Type B pancreatic cell (in vitro differentiated cells): ENCODE results near the gene POLN. TPM values are rescaled to one million over a fixed set of nuclear protein-coding genes. Genes with fewer than 3 reads are reported as not detected.

Source experiments
- DNase-seq: peaks from one replicate; pipeline ENCODE4 v3.0.0; 2021; ENCODE audit warnings: mixed read lengths; ENCODE audit not compliant: unreplicated experiment; ENCODE audit errors: extremely low spot score
- H3K27ac Mint-ChIP-seq: 2 replicates; pipeline ENCODE4 v1.8.0; 2021; ENCODE audit warnings: mild to moderate bottlenecking, mixed read lengths
- H3K27me3 Mint-ChIP-seq: 2 replicates; pipeline ENCODE4 v1.8.0; 2021; ENCODE audit warnings: mixed read lengths
- H3K36me3 Mint-ChIP-seq: 2 replicates; pipeline ENCODE4 v1.8.0; 2021; ENCODE audit warnings: mixed read lengths
- H3K4me1 Mint-ChIP-seq: one replicate; pipeline ENCODE4 v1.8.0; 2021; ENCODE audit warnings: mixed read lengths; ENCODE audit not compliant: unreplicated experiment
- H3K4me3 Mint-ChIP-seq: 2 replicates; pipeline ENCODE4 v1.8.0; 2021; ENCODE audit warnings: mild to moderate bottlenecking, mixed read lengths
- H3K9me3 Mint-ChIP-seq: 2 replicates; pipeline ENCODE4 v1.8.0; 2021; ENCODE audit warnings: mixed read lengths
- CTCF ChIP-seq: fragments of 200-600 bp; sonication (generic); conservative IDR thresholded peaks from 2 replicates; pipeline ENCODE4 v1.5.0; 2021; ENCODE audit warnings: antibody characterized with exemption, mild to moderate bottlenecking
- total RNA-seq: library from RNA; stranded (reverse); gene quantifications from 2 replicates; pipeline ENCODE4 v1.2.1, GENCODE V29; 2021; ENCODE audit warnings: low replicate concordance

POLN gene
- total RNA-seq, 1 donor from 2014 or later: 4.1 TPM

DNA sequence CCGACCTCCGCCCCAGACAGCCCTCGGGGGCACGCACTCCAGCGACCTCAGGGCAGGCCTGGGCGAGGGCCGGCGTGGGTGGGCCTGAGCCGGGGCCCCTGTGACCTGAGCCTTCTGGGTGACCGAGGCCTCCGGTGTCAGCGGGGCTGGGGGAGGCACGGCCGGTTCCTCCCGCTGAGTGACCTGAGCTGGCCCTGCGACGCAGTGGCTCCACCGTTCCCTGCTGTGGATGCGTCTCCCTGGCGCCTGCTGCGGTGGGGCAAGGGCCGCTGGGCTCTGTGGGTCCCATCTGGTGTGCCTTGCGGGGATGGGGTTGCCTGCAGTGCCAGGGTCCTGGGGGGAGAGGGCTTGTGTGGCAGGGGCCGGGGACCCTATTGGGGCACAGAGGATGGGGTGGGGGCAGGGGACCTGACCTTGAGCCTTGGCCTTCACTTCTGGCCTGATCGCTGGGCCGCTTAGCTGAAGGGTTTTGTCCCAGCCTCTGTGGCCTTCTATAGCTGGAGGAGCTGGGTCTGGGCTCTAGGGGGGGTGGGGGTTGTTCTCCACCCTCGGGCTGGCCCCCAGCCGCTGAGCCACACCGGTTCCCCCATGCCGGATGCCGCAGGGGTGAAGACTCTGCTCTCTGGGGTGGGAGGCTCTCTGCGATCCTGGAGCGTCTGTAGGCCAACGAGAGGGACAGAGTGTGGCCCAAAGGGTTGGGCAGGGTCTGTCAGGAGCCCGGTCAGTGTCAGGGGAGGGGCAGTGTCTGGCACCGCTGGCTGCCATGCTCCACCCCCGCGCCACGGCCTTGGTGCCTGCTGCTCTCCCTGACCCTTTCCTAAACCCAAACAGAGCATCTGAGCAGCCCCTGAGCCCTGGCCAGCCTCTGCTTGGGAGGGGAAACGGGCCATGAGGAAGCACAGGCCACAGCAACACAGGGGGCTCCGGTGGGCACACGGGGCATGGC, 180.5 kb downstream of the POLN start:
- TF ChIP-seq CTCF: no peak
- H3K27me3 Mint-ChIP-seq: peaks cover 17% of the 10 kb centered on the region
- no peaks in the 10 kb centered on the region for H3K36me3 Mint-ChIP-seq
- no peak overlapping the region for H3K27ac Mint-ChIP-seq
- peak overlapping the region; percentile 34 for H3K4me3 Mint-ChIP-seq
- no peak for DNase-seq
- no peaks in the 10 kb centered on the region for H3K4me1 Mint-ChIP-seq
- H3K9me3 Mint-ChIP-seq: no peaks in the 10 kb centered on the region

- Mint-ChIP-seq H3K27ac (no peak overlapping the region), H3K36me3 (no peaks in the 10 kb centered on the region), H3K27me3 (peaks cover 23% of the 10 kb centered on the region), H3K4me3 (peak overlapping the region; percentile 76), H3K9me3 (no peaks in the 10 kb centered on the region), H3K4me1 (no peaks in the 10 kb centered on the region)
- TF ChIP-seq CTCF: peak; percentile 54
- DNase-seq: no peak
Observed at GRCh38 chr4:2060611-2061185, 181.2 kb downstream of the POLN start.

GRCh38 chr4:2059726-2060602, 182.0 kb downstream of the POLN start:
- Mint-ChIP-seq H3K4me3 (no peak overlapping the region), H3K27me3 (peaks cover 28% of the 10 kb centered on the region), H3K36me3 (no peaks in the 10 kb centered on the region), H3K4me1 (no peaks in the 10 kb centered on the region), H3K9me3 (no peaks in the 10 kb centered on the region), H3K27ac (no peak overlapping the region)
- no peak for DNase-seq
- TF ChIP-seq CTCF: no peak

DNA sequence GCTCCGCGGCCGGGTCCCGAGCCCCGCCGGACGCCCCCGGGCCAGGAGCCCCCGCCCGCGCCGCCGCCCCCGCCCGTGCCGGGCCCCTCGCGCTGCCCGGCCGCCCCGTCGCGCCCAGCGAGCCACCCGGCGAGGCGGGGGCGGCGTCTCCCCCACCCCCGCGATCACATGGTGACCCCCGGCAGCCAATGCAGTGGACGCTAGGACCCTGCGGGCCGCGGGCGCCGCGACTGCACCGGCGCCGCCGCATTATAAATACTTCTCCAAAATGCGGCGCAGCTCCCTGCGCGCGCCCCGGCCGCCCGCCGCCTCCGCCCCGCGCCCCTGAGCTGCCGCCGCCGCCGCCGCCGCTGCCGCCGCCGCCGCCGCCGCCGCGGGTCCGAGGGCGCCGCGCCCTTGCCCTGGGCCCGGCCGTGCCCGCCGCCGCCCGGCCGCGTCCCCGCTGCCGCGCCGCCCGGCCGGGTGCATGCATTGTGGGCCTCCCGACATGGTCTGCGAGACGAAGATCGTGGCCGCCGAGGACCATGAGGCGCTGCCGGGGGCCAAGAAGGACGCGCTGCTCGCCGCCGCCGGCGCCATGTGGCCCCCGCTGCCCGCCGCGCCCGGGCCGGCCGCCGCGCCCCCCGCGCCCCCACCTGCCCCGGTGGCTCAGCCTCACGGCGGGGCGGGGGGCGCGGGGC, 182.7 kb downstream of the POLN start, which contains the start of gene NAT8L:
Gene NAT8L (plus strand): TSS at position 282 of the 680 bp plus-strand sequence. CDS start 185 bp downstream, at position 467.
- no peak for DNase-seq
- no peak within 1 kb of the TSS for H3K27ac Mint-ChIP-seq
- TF ChIP-seq CTCF: no peak
- H3K36me3 Mint-ChIP-seq: no peaks in the 10 kb centered on the region
- peaks cover 29% of the 10 kb centered on the region for H3K27me3 Mint-ChIP-seq
- H3K9me3 Mint-ChIP-seq: no peaks in the 10 kb centered on the region
- peak within 1 kb of the TSS; percentile 66 for H3K4me3 Mint-ChIP-seq
- no peaks in the 10 kb centered on the region for H3K4me1 Mint-ChIP-seq
